GM21447 (cell line): ENCODE results near the gene OR5A2.
"Not testable (repeated sequence)": the region's sequence is repeated elsewhere in the genome, so short reads cannot be mapped to it uniquely, and the experiment has no call there.

Experiments used
- ATAC-seq: cut with Tn5 transposase; IDR thresholded peaks from one replicate; pipeline ENCODE4 v1.9.1; 2021; ENCODE audit not compliant: unreplicated experiment

Gene OR5A2

GRCh38 chr11:59394186-59394585 lies 32.0 kb downstream of the OR5A2 start:
- ATAC-seq, result no peak

- peak; percentile 97 for ATAC-seq
Measured at GRCh38 chr11:59380263-59381059, 45.8 kb downstream of the OR5A2 start.

DNA sequence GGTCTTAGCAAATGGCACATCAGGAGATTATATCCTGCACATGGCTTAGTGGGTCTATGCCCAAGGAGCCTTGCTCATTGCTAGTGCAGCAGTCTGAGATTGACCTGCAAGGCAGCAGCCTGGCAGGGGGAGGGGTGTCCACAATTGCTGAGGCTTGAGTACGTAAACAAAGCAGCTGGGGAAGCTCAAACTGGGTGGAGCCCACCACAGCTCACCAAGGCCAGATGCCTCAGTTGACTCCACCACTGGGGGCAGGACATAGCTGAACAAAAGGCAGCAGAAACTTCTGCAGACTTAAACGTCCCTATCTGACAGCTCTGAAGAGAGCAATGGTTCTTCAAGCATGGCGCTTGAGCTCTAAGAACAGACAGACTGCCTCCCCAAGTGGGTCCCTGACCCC lies 53.9 kb downstream of the OR5A2 start:
- ATAC-seq, result not testable (repeated sequence)

DNA sequence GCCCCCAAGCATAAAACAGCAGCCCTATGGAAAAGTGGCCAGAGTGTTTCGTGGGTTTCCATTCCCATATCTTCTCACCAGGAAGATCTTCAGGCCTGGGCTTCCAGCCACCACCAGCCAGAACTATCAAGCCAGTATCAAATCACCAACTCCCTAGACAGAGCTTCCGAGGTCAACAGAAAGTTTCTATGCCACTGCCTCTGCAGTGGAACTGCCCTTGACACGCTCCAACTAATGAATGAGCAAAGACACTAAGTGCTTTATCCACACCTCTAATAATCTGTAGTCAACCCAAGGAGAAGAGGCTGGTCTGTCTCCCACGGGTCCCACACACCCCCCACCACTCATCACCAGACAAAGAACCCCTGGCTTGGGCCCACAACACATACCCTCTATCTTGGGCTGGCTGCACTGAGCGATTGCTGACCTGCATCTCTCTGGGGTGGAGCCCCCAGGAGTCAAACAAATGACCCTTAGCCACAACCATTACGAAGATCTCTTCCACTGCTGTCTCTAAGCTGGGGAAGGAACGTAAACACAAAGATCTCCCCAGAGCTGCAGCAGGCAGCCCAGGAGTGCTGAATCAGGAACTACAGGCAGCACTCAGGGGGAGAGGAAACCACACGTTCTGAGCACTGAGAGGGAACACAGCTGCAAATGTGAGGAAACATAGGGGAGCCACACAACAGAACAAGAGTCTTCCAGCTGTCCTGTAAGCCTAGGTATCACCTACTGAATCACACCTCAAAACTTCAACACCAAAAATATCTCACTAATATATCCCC lies 57.8 kb downstream of the OR5A2 start:
- ATAC-seq, result no peak
